Inflammatory macrophage treated with lipopolysaccharide for 4 hours (primary cell): ENCODE data around the gene CCDC82.
A peak's percentile ranks its signal among the peaks of the same experiment; 100 is the strongest.

Source experiments
- DNase-seq: peaks from one replicate; pipeline ENCODE4 v3.0.0-alpha.2; 2020

The CCDC82 gene

GRCh38 chr11:96358321-96358720 lies 31.4 kb downstream of the CCDC82 start:
- no peak for DNase-seq

- DNase-seq: peak; percentile 35
Measured at GRCh38 chr11:96357794-96358193, 31.9 kb downstream of the CCDC82 start.

DNA sequence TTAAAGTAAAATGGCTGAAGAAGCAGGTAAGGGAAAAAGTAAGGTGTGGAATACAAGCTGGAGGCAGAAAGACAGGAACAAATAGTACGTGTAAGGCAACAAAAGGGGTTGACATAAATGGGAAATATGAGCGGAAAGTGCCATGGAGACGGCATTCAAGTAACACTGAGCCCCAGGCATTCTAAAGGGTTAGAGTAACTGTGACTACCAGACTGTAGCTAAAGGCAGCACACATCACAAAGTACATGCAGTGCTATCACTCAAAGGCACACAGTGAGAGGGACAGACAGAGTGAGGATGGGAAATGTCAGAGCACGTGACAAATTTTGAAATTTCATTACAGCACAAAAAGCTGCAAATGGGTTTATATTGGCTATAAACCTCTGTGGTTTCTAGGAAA lies 32.9 kb downstream of the CCDC82 start:
- DNase-seq: no peak

- peak; percentile 99 for DNase-seq
Measured at GRCh38 chr11:96342961-96343711, 46.6 kb downstream of the CCDC82 start, which contains the start of gene MAML2. MAML2 (minus strand) TSS chr11:96343195; CDS start chr11:96341895, 1,300 bp downstream.

DNA sequence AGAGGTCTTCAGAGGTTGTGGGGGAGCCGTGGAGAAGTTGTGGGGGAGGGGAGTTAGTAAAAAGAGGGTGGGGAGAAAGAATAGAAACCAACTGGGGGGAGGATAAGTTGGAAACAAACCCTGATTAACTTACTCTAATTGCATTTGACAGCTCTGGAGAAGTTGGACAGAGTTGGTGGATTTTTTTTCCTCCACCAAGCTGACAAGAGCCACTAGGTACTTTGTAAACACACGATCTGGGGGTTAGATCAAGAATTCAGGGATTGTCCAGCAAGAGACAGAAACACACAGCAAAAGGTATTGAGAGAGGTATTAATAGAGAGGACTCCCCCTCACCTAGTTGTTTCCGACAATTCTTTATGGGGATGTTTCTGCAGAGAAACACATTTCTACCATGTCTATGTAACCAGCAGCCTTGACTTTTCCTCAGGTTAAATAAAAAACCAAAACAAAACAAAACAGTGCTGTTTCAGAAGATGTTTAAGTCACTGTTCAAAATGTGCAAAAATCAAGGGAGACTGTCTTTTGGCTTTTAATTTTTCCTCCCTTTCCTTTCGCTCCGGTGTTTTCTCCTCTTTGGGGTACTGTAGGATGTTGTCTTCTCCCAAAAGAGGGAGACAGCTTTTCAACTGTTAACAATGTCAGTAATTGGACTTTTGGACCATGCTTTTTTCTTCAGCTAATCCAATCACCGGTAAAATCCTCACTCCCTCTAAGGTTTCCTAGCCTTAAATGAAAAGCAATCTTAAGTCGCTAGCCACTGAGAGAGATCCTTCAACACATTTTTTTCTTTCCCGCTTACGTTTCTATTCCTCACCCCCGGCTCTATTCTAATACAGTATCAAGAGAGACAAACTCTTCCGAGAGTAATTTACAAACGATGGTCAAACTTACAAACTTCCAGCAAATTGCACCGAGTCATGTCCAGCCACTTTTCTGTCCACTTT lies 47.4 kb downstream of the CCDC82 start:
- DNase-seq: no peak

GRCh38 chr11:96341211-96342013 lies 48.3 kb downstream of the CCDC82 start:
- peak; percentile 37 for DNase-seq

DNA sequence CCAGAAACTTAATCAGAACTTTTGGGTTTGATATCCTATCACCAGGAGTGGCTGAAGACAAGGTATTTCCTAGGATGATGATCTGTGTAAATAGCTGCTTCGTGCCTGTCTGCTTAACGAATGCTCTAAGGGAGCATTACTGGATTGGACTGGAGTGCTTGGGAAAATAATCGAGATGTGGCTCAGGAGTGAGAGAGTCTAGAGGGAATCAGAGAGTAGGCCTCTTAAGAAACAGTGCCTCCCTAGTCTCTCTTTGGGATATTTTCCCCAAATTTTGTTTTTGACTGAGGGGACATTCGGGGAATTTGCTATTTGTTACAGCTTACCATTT lies 49.2 kb downstream of the CCDC82 start:
- no peak for DNase-seq

GRCh38 chr11:96339706-96340554 lies 49.8 kb downstream of the CCDC82 start:
- DNase-seq: no peak

DNA sequence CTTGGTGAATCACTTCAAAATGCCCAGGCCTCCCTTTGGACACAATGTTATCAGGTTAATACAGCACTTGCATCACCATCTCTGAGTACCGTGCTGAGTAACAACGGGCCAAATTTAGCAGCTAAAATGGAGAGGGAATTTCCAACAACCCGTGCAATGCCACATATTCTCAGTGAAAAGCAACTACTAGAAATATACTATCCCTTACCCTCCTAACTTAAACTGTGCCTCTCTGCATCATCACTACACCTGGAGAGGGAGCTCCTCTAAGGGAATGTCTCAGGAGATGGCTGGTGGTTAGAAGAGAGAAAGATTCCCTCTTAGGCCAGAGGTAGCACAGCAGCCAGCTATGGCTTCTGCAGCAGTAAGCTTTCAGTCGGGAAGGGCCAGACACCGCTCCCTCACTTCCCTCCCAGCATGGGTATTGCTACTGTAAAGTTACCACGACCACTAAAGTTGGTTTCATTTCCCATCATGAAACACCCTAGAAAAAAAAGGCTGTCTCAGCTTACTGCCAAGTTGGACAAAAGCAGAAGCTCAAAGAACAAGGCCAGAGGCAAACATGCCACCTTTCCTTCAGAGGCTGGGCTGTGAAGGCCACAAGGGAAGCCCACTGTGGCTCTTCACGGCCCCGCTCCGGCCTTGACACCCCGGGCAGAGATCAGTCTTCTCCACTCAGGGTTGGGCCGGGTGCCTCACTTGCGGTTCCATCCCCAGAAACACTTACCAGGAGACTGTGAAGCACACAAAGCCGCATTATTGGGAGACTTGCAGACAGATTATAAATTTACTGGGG lies 50.6 kb downstream of the CCDC82 start:
- peak; percentile 95 for DNase-seq

- DNase-seq: peak; percentile 63
Measured at GRCh38 chr11:96337541-96338431, 51.9 kb downstream of the CCDC82 start.

- DNase-seq: peak; percentile 39
Measured at GRCh38 chr11:96335388-96335787, 54.3 kb downstream of the CCDC82 start.

GRCh38 chr11:96334219-96334618 lies 55.5 kb downstream of the CCDC82 start:
- no peak for DNase-seq

DNA sequence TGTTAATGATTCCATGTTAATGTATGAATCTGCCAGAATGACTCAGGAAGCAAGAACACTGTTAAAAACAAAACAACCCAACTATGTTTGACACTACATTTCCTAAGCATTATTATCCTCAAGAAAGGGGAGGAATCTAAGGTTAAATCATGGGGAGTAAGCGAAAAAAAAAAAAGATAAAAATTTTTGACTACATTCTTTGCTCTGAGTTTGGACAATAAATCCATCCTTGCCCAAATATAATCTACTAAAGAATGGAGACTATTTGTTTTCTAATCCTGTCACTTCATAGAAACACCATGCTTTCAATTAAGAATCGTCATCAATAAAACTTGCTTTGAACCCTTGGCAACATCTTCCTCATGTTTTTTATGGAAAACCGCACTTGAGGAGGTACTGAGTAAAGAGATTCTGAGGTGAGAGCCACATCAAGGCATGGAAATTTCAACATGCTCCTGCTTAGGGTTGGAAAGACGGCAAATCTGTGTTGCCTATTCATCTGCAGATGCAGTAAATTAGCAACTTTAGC lies 56.5 kb downstream of the CCDC82 start:
- no peak for DNase-seq

- DNase-seq: no peak
Measured at GRCh38 chr11:96332126-96332771, 57.5 kb downstream of the CCDC82 start.

GRCh38 chr11:96331699-96332116 lies 58.0 kb downstream of the CCDC82 start:
- peak; percentile 93 for DNase-seq

- DNase-seq: no peak
Measured at GRCh38 chr11:96330511-96330859, 59.2 kb downstream of the CCDC82 start.

GRCh38 chr11:96329855-96330510 lies 59.7 kb downstream of the CCDC82 start:
- no peak for DNase-seq

DNA sequence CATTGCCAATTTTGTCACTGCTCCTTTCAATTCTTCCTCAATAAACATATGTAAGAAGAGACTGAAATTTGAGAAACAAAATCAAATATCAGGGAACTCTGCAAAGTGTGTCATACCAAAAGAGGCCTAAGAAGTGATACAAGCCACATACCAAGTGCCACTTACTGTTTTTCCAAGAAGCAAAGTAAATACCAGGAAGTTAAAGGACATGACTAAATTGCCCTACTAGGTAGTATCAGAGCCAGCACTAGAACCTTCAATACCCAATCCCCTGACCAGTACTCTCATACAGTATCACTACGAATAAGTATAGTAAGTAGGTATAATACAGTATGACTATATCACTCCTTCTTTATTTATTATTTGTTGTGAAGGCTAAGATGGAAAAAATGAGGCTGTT lies 60.3 kb downstream of the CCDC82 start:
- DNase-seq: peak; percentile 30
